HCT116 (cell line): ENCODE results near the gene CDC42SE2.

Source experiments
- CEBPB ChIP-seq: IDR thresholded peaks from 2 replicates; pipeline ENCODE4 v1.6.1; 2012; ENCODE audit warnings: low read depth
- ELF1 ChIP-seq: IDR thresholded peaks from 2 replicates; pipeline ENCODE4 v1.6.1; 2012; ENCODE audit warnings: low read depth, borderline replicate concordance
- EZH2 ChIP-seq: fragments of 200-600 bp; sonication (generic); IDR thresholded peaks from 2 replicates; pipeline ENCODE4 v1.6.1; 2017; ENCODE audit warnings: antibody characterized with exemption, mixed run types
- FOSL1 ChIP-seq: IDR thresholded peaks from 2 replicates; pipeline ENCODE4 v1.6.1; 2012; ENCODE audit warnings: low read depth
- POLR2A ChIP-seq: IDR thresholded peaks from 2 replicates; pipeline ENCODE4 v1.7.0; 2011; ENCODE audit warnings: borderline replicate concordance; ENCODE audit not compliant: insufficient read depth, insufficient read length; ENCODE audit errors: extremely low read depth
- POLR2AphosphoS5 ChIP-seq: IDR thresholded peaks from 2 replicates; pipeline ENCODE4 v1.6.1; 2011; ENCODE audit warnings: mild to moderate bottlenecking, low read depth, low read length, moderate library complexity
- ZBTB33 ChIP-seq: IDR thresholded peaks from 2 replicates; pipeline ENCODE4 v1.6.1; 2011; ENCODE audit warnings: mild to moderate bottlenecking, low read length, moderate library complexity; ENCODE audit not compliant: insufficient replicate concordance; ENCODE audit errors: extremely low read depth
- ZNF274 ChIP-seq: fragments of 200-500 bp; sonication (Bioruptor generic); IDR thresholded peaks from 2 replicates; pipeline ENCODE4 v1.6.1; 2014; ENCODE audit warnings: mild to moderate bottlenecking, low read depth, low read length, inconsistent platforms
- TF ChIP-seq, protein P1 (sequence below), 3 experiments: fragments of 200-600 bp in 1 of 3; sonication (generic) in 1 of 3; IDR thresholded peaks in 2 of 3; conservative IDR thresholded peaks in 1 of 3; 2 replicates each; pipeline ENCODE4 v1.5.1; 2012 to 2017; ENCODE audit warnings: low read depth in 2 of 3, low read length in 2 of 3, antibody characterized with exemption in 1 of 3, borderline replicate concordance in 1 of 3, control low read depth in 1 of 3, mild to moderate bottlenecking in 1 of 3, mixed read lengths in 1 of 3, mixed run types in 1 of 3, moderate library complexity in 1 of 3; ENCODE audit not compliant: insufficient read depth in 1 of 3
- TF ChIP-seq, protein P2 (sequence below): IDR thresholded peaks from 2 replicates; pipeline ENCODE4 v1.6.1; 2012
- TF ChIP-seq, protein P3 (sequence below): IDR thresholded peaks from 2 replicates; pipeline ENCODE4 v1.6.1; 2012
- TF ChIP-seq, protein P4 (sequence below): IDR thresholded peaks from 2 replicates; pipeline ENCODE4 v1.6.1; 2012; ENCODE audit warnings: low read depth

DNA sequence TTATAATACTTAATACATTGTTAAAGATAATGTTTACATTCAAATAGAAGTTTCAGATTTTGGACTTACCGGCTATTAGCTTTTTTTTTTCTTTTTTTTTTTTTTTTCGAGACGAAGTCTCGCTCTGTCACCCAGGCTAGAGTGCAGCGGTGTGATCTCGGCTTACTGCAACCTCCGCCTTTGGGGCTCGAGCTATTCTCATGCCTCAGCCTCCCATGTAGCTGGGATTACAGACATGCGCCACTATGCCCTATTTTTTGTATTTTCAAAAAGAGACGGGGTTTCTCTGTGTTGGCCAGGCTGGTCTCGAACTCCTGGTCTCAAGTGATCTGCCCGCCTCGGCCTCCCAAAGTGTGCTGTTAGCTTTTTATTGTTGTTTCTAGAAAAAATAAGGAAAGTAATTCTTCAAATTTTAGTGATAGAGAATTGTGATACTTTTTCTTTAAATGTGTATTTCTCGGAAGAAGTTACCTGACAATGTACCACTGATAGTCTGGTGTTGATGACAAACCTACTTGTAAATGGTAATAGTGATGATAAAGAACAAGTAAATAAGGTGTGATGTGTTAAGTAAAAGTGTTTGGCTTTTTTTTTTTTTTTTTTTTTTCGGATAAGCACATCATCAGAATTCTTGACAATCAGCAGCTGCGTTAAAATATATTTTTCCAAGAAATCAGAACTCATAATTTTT lies 2.7 kb downstream of the CDC42SE2 start:
- no peak for TF ChIP-seq POLR2AphosphoS5
- TF ChIP-seq POLR2A, result no peak
- TF ChIP-seq CEBPB, result no peak
- TF ChIP-seq, protein P1, sequence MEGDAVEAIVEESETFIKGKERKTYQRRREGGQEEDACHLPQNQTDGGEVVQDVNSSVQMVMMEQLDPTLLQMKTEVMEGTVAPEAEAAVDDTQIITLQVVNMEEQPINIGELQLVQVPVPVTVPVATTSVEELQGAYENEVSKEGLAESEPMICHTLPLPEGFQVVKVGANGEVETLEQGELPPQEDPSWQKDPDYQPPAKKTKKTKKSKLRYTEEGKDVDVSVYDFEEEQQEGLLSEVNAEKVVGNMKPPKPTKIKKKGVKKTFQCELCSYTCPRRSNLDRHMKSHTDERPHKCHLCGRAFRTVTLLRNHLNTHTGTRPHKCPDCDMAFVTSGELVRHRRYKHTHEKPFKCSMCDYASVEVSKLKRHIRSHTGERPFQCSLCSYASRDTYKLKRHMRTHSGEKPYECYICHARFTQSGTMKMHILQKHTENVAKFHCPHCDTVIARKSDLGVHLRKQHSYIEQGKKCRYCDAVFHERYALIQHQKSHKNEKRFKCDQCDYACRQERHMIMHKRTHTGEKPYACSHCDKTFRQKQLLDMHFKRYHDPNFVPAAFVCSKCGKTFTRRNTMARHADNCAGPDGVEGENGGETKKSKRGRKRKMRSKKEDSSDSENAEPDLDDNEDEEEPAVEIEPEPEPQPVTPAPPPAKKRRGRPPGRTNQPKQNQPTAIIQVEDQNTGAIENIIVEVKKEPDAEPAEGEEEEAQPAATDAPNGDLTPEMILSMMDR (IDR thresholded peaks at IDR 0.05 in 2 of 3, conservative IDR thresholded peaks at IDR 0.05 in 1 of 3; ENCODE audit: borderline replicate concordance in 1 of 3, insufficient read depth in 1 of 3, low read depth in 2 of 3, low read length in 2 of 3), result no peak
- no peak for TF ChIP-seq ELF1
- TF ChIP-seq ZNF274, result no peak
- no peak for TF ChIP-seq EZH2
- no peak for TF ChIP-seq ZBTB33
- TF ChIP-seq, protein P2, sequence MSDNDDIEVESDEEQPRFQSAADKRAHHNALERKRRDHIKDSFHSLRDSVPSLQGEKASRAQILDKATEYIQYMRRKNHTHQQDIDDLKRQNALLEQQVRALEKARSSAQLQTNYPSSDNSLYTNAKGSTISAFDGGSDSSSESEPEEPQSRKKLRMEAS, result no peak
- TF ChIP-seq, protein P3, sequence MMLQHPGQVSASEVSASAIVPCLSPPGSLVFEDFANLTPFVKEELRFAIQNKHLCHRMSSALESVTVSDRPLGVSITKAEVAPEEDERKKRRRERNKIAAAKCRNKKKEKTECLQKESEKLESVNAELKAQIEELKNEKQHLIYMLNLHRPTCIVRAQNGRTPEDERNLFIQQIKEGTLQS, result no peak
- TF ChIP-seq FOSL1, result no peak
- TF ChIP-seq, protein P4, sequence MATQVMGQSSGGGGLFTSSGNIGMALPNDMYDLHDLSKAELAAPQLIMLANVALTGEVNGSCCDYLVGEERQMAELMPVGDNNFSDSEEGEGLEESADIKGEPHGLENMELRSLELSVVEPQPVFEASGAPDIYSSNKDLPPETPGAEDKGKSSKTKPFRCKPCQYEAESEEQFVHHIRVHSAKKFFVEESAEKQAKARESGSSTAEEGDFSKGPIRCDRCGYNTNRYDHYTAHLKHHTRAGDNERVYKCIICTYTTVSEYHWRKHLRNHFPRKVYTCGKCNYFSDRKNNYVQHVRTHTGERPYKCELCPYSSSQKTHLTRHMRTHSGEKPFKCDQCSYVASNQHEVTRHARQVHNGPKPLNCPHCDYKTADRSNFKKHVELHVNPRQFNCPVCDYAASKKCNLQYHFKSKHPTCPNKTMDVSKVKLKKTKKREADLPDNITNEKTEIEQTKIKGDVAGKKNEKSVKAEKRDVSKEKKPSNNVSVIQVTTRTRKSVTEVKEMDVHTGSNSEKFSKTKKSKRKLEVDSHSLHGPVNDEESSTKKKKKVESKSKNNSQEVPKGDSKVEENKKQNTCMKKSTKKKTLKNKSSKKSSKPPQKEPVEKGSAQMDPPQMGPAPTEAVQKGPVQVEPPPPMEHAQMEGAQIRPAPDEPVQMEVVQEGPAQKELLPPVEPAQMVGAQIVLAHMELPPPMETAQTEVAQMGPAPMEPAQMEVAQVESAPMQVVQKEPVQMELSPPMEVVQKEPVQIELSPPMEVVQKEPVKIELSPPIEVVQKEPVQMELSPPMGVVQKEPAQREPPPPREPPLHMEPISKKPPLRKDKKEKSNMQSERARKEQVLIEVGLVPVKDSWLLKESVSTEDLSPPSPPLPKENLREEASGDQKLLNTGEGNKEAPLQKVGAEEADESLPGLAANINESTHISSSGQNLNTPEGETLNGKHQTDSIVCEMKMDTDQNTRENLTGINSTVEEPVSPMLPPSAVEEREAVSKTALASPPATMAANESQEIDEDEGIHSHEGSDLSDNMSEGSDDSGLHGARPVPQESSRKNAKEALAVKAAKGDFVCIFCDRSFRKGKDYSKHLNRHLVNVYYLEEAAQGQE, result no peak
